Mononuclear cell (primary cell): ENCODE data around the gene INCENP. TPM values are rescaled to one million over a fixed set of nuclear protein-coding genes. Genes with fewer than 3 reads are reported as not detected.

ENCODE experiments used
- H3K27me3 ChIP-seq: 2 replicates; pipeline ENCODE4 v1.6.0; 2011; ENCODE audit warnings: low read length, control low read depth; ENCODE audit not compliant: insufficient read depth
- H3K4me1 ChIP-seq: 2 replicates; pipeline ENCODE4 v1.5.1; 2011; ENCODE audit warnings: mild to moderate bottlenecking, low read length, control low read depth; ENCODE audit not compliant: insufficient read depth
- H3K4me3 ChIP-seq: 2 replicates; pipeline ENCODE4 v1.5.1; 2011; ENCODE audit warnings: mild to moderate bottlenecking, low read length, moderate library complexity
- H3K9me3 ChIP-seq: 2 replicates; pipeline ENCODE4 v1.5.1; 2011; ENCODE audit warnings: low read depth, mild to moderate bottlenecking, control low read depth, low read length
- total RNA-seq: library from RNA; depleted of rRNA; stranded (reverse); fragments of >200 nt; gene quantifications from one replicate; pipeline ENCODE4 v1.2.3, GENCODE V29; 2012

INCENP gene
- total RNA-seq, 1 donor = 10.3 TPM

DNA sequence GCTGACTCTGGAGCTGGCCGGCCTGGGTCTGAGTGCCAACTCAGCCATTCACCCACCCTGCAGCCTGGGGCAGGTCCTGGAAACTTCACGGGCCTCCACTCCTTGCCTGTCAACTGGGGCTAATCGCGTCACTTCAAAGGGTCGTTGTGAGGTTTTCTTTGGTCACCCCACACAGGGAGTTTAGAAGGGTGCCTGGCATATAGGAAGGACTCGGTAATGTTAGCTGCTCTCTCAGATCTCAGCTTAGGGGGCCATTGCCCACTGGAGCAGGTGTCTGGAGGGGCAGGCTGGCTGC is 7.3 kb downstream of the INCENP start:
- Histone ChIP-seq H3K9me3 (no peaks in the 10 kb centered on the region), H3K4me1 (peaks cover 3% of the 10 kb centered on the region)

DNA sequence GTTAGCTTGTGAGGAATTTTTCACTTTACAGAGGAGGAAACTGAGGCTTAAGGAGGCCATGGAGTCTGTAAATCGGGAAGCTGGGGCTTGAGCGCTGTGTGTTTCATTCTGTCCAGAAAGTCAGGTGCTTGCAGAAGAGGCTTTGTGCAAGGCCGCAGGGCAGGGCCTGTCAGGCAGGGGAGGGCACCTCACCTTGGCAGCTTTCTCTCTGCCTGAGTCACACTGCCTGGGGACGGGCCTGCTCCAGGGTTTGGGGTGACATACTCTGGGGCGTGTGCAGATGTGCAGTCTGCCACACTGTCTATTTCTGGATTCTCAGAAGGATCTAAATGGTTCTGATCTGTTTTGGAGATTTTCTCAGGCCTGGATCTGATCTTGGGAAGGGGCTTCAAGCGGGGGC is 8.4 kb downstream of the INCENP start:
- Histone ChIP-seq H3K27me3 (no peaks in the 10 kb centered on the region), H3K9me3 (no peaks in the 10 kb centered on the region), H3K4me3 (no peak overlapping the region), H3K4me1 (no peaks in the 10 kb centered on the region)

More for the DNA sequence above, 7.3 kb downstream of the INCENP start:
- H3K4me3 ChIP-seq = no peak overlapping the region
- H3K27me3 ChIP-seq = no peaks in the 10 kb centered on the region

DNA sequence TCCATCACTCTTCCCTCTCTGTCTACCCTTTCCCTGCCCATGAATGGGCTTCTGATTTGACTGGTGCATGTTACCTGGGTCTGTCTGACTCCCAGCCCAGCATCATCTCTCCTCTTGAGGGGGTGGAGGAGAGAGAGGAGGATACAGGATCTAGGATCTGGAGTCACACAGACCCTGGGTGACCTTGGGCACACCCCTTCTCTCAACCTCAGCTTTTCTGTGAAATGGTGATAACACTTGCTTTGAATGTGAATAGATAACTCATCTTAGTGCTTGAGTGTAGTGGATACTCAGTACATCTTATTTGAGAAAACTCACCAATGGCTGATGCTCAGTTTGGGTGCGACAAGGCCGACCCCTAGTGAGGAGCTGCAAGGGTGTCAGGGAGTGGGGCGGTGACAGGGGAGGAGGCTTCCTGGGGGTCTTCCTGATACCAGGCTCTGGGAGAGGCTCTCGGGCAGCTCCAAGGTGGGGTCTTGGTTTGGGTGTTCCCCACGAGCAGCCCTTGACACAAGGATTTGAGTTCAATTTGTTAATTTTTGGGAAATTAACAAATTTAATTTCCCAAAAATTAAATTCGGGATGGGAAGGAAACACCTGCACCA is 9.0 kb downstream of the INCENP start:
- Histone ChIP-seq H3K9me3 (no peaks in the 10 kb centered on the region), H3K4me3 (no peak overlapping the region), H3K27me3 (no peaks in the 10 kb centered on the region), H3K4me1 (no peaks in the 10 kb centered on the region)

DNA sequence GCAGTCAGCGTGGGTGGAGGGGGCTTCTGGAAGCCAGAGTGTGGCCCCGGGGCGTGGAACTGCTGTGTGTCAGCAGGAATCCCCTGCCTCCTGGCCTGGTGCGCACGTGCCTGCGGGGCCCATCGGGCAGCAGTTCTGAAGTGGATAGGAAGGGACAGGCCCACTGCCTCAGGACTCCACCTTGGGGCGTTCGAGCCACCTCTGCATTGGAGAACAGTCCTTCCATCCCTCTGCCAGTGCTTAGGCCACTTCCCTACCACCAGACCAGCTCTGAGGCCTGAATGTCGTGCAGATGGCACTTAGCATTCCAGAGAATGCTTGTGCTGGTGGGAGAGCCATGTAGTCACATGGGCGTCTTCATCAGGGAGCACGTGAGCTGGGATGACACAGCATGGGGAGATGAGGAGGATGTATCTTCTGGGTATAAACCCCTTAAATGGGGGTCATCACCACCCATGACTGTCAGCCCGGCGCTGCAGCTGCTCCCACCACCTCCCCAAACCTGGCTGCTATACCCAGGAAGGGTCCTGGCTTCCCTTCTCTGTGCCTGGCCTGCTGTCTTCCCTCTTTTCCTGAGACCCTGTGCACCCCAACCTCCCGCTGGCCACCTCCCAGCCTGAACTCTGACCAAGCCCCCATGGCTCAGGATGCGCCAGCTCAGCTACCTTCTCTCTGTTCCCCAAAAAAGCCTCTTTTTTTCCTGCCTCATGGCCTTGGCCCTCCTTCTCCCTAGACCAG is 9.7 kb downstream of the INCENP start:
- H3K4me1 ChIP-seq = no peaks in the 10 kb centered on the region
- no peaks in the 10 kb centered on the region for H3K27me3 ChIP-seq
- H3K9me3 ChIP-seq = no peaks in the 10 kb centered on the region
- H3K4me3 ChIP-seq = no peak overlapping the region

DNA sequence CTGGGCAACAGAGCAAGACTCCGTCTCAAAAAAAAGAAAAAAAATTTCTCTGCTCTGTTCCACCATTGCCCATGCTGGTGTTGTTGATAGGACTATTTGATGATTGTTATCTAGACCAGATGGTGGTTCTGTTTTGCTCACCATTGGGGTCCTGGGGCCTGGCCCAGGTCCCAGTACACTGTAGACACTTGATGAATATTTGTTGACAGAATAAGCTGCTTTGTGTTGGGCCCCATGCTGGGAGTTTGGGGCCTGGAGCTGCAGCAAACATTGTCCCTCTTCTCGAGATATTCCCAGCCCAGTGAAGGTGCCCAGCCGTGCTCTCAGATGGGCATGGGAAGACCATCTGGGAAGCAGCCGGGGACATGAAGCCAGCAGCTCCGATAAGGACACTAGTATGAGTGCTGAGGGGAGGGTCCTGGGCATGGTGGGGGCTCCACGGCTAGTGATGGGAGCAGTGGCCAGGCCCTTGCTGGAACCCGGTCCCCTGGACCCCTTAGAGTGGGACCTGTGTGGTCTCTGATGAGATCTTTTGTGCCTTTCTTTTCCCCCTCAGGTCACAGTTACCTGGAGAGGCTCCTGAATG is 13.6 kb downstream of the INCENP start:
- Histone ChIP-seq H3K27me3 (no peaks in the 10 kb centered on the region), H3K4me1 (no peaks in the 10 kb centered on the region), H3K4me3 (no peak overlapping the region), H3K9me3 (no peaks in the 10 kb centered on the region)

DNA sequence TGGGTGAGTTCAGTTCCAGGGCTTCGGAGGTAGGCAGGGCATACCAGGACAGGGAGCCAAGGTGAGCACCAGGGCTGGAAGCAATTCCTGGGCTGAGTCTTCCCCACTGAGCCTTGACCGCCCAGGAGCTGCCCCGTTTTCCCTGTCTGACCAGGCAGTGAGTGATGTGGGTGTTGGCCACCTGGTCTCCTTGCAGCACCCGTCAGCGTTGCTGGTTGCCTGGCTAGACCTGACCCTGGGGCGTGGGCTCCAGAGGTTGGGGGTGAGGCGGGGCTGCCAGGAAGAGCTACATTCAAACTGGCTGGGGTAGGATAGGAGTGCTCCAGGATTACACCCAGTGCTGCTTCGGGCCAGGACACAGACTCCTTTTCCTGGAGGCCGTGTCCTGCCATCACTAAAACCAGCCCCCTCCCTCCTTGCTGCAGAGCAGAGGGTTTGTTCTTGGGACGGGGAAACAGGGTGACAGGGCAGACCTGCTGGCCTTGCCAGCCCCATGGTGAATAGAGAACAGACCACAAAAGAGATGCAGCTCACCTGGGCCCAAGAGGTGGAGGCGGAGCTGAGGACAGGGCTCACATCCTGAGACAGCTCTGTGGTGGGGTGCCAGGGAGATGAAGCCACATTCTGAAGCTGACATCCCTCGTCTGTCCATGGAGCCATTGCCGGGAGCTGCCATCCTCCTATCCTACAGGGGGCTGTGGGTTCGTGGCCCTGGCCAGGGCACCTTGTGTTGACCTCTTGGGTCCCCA is 14.2 kb downstream of the INCENP start:
- Histone ChIP-seq H3K4me1 (no peaks in the 10 kb centered on the region), H3K27me3 (no peaks in the 10 kb centered on the region), H3K9me3 (no peaks in the 10 kb centered on the region), H3K4me3 (no peak overlapping the region)

DNA sequence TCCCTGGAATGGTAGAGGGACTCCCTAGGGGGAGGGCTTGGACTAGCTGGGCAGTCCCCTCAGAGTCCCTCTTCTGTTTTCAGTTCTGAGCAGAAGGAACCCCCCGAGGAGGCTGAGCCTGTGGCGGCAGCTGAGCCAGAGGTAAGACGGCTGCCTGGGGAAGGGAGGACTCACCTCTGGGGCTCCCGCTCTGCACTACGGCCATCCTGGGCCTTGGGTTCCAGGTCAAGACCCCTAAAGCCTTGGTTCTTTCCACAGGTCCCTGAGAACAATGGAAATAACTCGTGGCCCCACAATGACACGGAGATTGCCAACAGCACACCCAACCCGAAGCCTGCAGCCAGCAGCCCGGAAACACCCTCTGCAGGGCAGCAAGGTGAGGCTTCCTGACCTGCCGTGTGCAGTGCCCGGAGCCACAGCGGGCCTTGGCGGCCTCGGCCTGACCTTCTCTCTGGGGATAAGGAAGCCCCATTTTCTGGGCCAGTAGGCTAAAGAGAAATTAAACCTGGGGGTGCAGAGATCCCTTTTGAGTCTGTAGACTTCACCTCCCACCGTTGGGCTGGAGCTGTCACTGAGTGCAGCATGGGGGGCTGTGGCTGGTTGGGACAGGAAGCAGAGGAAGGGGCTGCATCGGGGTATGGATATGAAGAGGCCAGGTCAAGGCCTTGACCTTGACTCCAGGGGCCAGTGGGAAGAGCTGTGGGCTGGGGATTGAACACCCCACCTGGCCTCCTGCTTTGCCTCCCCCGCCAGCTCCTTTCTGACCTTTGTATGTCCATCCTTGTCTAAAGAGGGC is 15.0 kb downstream of the INCENP start:
- Histone ChIP-seq H3K4me3 (no peak overlapping the region), H3K27me3 (no peaks in the 10 kb centered on the region), H3K9me3 (no peaks in the 10 kb centered on the region), H3K4me1 (no peaks in the 10 kb centered on the region)

DNA sequence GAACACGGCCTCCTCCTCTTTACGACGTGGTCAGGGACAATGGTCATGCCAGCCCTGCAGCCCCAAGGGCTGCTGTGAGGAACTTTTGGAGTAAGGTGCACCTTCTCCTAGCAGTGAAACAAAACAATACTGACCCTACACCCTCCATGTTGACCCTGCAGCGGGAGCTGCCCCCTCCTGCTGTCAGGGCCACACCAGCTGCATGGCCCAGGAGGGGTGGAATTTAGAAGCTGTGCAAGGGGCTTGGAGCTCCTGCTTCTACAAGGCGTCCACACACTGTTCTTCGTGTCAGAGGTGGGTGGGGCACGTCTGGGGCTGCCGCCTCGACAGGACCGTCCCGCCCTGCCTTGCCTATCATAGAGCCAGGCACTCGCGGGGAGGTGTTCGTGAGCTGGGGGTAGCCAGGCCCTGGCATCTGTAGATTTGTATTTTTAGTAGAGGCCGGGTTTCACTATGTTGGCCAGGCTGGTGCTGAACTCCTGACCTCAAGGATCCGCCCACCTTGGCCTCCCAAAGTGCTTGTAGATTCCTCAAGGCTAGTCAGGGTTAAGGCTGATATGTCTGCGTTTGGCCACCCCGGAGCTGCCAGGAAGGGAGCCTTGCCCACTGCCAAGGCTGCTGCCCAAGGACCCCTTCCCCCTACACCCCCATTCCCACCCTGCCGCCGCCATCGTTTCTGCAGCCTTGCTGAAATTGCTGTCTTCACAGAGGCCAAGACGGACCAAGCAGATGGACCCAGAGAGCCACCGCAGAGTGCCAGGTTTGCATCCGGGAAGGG is 15.9 kb downstream of the INCENP start:
- no peaks in the 10 kb centered on the region for H3K9me3 ChIP-seq
- no peaks in the 10 kb centered on the region for H3K4me1 ChIP-seq
- H3K27me3 ChIP-seq = no peaks in the 10 kb centered on the region
- no peak overlapping the region for H3K4me3 ChIP-seq

DNA sequence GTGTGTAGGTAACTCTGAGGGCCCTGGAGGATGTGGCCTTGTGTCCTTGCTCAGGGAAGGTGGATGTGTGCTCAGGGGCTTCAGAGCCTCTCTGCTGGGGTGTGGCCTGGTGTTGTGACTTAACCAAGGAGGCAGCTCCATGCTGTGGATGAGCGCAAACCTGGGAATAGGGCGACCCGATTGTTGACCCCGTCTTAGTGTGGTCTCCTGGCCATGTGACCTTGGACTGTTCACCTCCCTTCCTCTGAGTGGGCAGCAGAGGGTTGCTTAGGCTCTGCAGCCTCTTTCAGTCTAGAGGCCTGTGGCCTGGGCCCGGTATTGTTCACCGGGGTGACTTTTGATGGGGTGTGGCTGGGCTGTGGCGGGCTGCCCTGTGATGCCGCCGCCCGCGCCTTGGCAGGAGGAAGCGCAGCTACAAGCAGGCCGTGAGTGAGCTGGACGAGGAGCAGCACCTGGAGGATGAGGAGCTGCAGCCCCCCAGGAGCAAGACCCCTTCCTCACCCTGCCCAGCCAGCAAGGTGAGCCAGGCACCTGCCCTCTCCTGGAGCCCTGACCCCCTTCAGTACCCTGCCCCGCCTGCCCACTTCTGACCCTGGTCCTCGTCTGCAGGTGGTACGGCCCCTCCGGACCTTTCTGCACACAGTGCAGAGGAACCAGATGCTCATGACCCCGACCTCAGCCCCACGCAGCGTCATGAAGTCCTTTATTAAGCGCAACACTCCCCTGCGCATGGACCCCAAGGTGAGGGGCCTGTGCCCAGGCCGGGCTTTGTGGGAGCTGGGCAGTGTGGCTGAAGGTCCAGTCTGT is 16.7 kb downstream of the INCENP start:
- H3K4me1 ChIP-seq = no peaks in the 10 kb centered on the region
- H3K4me3 ChIP-seq = no peak overlapping the region
- H3K9me3 ChIP-seq = no peaks in the 10 kb centered on the region
- H3K27me3 ChIP-seq = no peaks in the 10 kb centered on the region

DNA sequence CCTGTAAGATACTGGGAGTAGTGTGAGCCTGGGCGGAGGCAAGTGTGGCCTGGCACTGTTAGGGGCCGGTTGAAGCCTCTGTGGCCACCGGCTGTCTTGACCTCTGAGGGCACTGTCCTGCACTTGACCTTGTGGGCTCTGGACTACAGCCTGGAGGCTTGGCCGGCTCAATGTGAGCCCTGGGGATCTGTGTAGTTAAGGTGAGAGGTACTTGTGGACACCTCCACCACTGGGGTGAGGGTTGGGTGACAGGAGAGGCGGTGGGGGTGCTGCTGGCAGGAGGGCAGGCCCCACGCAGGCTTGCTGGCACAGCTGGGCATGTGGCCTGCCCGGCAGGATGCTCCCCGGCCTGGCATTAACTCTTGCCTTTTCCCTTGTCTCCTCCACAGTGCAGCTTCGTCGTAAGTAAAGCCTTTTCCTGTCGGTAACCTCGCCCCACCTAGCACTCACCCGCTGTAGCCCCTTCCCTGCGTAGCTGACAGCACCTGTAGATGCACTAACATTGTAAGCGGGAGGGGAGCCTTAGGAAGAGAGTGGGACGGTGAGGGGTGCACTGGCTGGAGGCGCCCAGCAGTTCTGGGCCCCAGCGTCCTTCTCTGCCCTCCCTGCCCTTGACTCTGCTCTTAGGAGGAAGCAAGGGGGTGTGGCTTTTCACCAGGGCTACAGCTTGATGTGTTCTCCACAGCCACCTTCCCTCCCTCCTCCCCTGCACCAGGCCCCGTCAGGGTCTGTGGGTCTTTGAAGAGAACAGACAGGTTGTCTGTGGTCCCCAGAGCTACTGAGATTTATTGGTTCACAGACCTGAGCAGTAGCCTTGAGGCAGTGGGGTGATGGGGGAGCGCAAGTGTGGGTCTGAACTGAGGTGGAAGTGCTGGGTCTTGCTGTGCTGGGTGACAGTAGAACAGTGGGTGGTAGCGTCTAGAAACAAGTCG is 17.6 kb downstream of the INCENP start:
- no peaks in the 10 kb centered on the region for H3K4me1 ChIP-seq
- no peaks in the 10 kb centered on the region for H3K9me3 ChIP-seq
- H3K4me3 ChIP-seq = no peak overlapping the region
- no peaks in the 10 kb centered on the region for H3K27me3 ChIP-seq

DNA sequence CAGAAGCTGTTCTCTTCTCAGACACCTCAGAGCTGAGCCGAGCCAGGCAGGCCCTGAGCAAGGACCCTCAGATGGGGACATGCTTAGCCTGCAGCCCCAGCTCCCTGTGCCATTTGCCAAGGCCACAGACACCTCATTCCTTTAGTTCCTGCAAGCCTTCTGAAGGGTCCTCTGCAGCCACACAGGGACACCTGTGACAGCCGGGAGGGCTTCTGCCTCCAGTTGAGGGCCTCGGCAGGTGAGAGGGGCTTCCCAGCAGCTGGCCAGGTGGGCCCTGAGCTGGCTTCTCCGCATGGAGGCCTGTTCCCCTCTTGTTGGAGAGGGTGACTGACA is 18.2 kb downstream of the INCENP start:
- H3K27me3 ChIP-seq = no peaks in the 10 kb centered on the region
- no peak overlapping the region for H3K4me3 ChIP-seq
- H3K4me1 ChIP-seq = no peaks in the 10 kb centered on the region
- H3K9me3 ChIP-seq = no peaks in the 10 kb centered on the region

DNA sequence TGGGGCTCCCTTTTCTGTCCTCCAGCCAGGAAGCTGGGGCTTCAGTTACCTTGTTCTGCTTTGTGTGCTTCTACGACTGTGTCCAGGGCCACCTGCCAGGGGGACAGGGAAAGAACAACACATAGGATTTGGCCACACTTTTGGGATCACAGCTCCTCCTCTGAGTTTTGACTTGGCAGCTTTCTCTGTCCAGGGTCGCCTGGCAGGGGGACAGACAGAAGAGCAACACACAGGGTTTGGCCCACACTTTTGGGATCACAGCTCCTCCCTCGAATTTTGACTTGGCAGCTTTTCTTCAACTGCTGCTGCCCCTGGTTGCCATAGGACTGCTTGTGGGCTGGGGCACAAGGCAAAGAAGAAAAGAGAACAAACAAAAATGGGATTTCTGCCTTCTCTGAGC is 19.1 kb downstream of the INCENP start:
- Histone ChIP-seq H3K27me3 (no peaks in the 10 kb centered on the region), H3K4me1 (no peaks in the 10 kb centered on the region), H3K4me3 (no peak overlapping the region), H3K9me3 (no peaks in the 10 kb centered on the region)

DNA sequence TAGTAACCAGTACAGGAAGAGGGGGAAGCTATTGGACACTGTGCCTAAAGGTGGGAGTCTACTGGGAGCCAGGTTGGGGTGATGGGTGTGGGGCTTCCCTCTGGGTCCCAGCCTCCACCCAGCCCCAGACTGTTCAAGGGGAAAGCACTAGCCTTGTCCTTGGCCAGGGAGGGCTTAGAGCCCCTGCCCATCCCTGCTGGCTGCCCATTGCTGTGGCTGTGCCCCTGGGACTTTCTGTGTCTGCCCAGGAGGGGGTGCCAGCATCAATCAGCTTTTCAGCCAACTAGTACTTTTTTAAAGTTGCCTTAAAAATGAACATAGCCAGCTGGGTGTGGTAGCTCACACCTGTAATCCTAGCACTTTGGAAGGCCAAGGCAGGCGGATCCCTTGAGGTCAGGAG is 19.9 kb downstream of the INCENP start:
- no peaks in the 10 kb centered on the region for H3K9me3 ChIP-seq
- no peak overlapping the region for H3K4me3 ChIP-seq
- H3K27me3 ChIP-seq = no peaks in the 10 kb centered on the region
- no peaks in the 10 kb centered on the region for H3K4me1 ChIP-seq
